Measurements from ENCODE around the gene CRISPLD2. TPM values are rescaled to one million over a fixed set of nuclear protein-coding genes. Genes with fewer than 3 reads are reported as not detected.
"Not testable (repeated sequence)": the region's sequence is repeated elsewhere in the genome, so short reads cannot be mapped to it uniquely, and the experiment has no call there.

Gene CRISPLD2
- total and polyA plus RNA-seq, 2 donors from 2014 or later = 4.8 to 108 TPM

- Histone ChIP-seq H3K36me3 (ENCODE audit: control insufficient read depth in 2 of 3, insufficient read depth in 3 of 3, low read length in 3 of 3) (no peaks in the 10 kb centered on the region), H3K9me3 (ENCODE audit: control insufficient read depth in 2 of 3, insufficient read depth in 1 of 3, low read length in 3 of 3) (no peaks in the 10 kb centered on the region), H3K27ac (ENCODE audit: low read depth in 2 of 2, low read length in 2 of 2) (no peak overlapping the region), H3K4me3 (ENCODE audit: low read length in 3 of 3) (no peak overlapping the region), H3K4me1 (ENCODE audit: control insufficient read depth in 2 of 3, insufficient read depth in 2 of 3, low read depth in 1 of 3, low read length in 3 of 3) (peaks cover 0 to 4% (median 0%) of the 10 kb centered on the region in 3 donors), H3K9ac (ENCODE audit: low read length in 3 of 3) (no peak overlapping the region), H3K27me3 (ENCODE audit: control insufficient read depth, insufficient read depth, low read length) (no peaks in the 10 kb centered on the region)
- no peak for FAIRE-seq
- no peak for TF ChIP-seq CTCF (IDR thresholded peaks at IDR 0.05; ENCODE audit: borderline replicate concordance, extremely low read depth, insufficient read depth)
- DNase-seq = no peak
- intact Hi-C loops (cut with DNase I) = no loop called here
These were observed 112.9 kb downstream of the CRISPLD2 start for GRCh38 chr16:84932681-84933080.

GRCh38 chr16:84933774-84934631 is 114.2 kb downstream of the CRISPLD2 start:
- peak in 1 of 5 donors; percentile 86 for DNase-seq
- H3K27ac ChIP-seq (ENCODE audit: low read depth in 2 of 2, low read length in 2 of 2) = no peak overlapping the region
- H3K9me3 ChIP-seq (ENCODE audit: control insufficient read depth in 2 of 3, insufficient read depth in 1 of 3, low read length in 3 of 3) = no peaks in the 10 kb centered on the region
- FAIRE-seq = no peak
- H3K4me1 ChIP-seq (ENCODE audit: control insufficient read depth in 2 of 3, insufficient read depth in 2 of 3, low read depth in 1 of 3, low read length in 3 of 3) = peaks cover 0 to 2% (median 0%) of the 10 kb centered on the region in 3 donors
- H3K4me3 ChIP-seq (ENCODE audit: low read length in 3 of 3) = no peak overlapping the region
- no peak for TF ChIP-seq CTCF (IDR thresholded peaks at IDR 0.05; ENCODE audit: borderline replicate concordance, extremely low read depth, insufficient read depth)
- intact Hi-C loops (cut with DNase I) = no loop called here
- H3K36me3 ChIP-seq (ENCODE audit: control insufficient read depth in 2 of 3, insufficient read depth in 3 of 3, low read length in 3 of 3) = no peaks in the 10 kb centered on the region
- H3K27me3 ChIP-seq (ENCODE audit: control insufficient read depth, insufficient read depth, low read length) = no peaks in the 10 kb centered on the region
- no peak overlapping the region for H3K9ac ChIP-seq (ENCODE audit: low read length in 3 of 3)

- peaks cover 0 to 2% (median 0%) of the 10 kb centered on the region in 3 donors for H3K4me1 ChIP-seq (ENCODE audit: control insufficient read depth in 2 of 3, insufficient read depth in 2 of 3, low read depth in 1 of 3, low read length in 3 of 3)
- no peaks in the 10 kb centered on the region for H3K27me3 ChIP-seq (ENCODE audit: control insufficient read depth, insufficient read depth, low read length)
- TF ChIP-seq CTCF (IDR thresholded peaks at IDR 0.05; ENCODE audit: borderline replicate concordance, extremely low read depth, insufficient read depth) = no peak
- H3K36me3 ChIP-seq (ENCODE audit: control insufficient read depth in 2 of 3, insufficient read depth in 3 of 3, low read length in 3 of 3) = no peaks in the 10 kb centered on the region
- DNase-seq = no peak
- no peak overlapping the region for H3K27ac ChIP-seq (ENCODE audit: low read depth in 2 of 2, low read length in 2 of 2)
- H3K9ac ChIP-seq (ENCODE audit: low read length in 3 of 3) = no peak overlapping the region
- FAIRE-seq = no peak
- no peak overlapping the region for H3K4me3 ChIP-seq (ENCODE audit: low read length in 3 of 3)
- H3K9me3 ChIP-seq (ENCODE audit: control insufficient read depth in 2 of 3, insufficient read depth in 1 of 3, low read length in 3 of 3) = no peaks in the 10 kb centered on the region
- intact Hi-C loops (cut with DNase I) = no loop called here
These were observed 117.6 kb downstream of the CRISPLD2 start for GRCh38 chr16:84937196-84938005.

- DNase-seq; H3K27ac ChIP-seq (ENCODE audit: low read depth in 2 of 2, low read length in 2 of 2); FAIRE-seq; H3K4me3 ChIP-seq (ENCODE audit: low read length in 3 of 3); H3K27me3 ChIP-seq (ENCODE audit: control insufficient read depth, insufficient read depth, low read length); intact Hi-C loops (cut with DNase I); H3K9ac ChIP-seq (ENCODE audit: low read length in 3 of 3); H3K36me3 ChIP-seq (ENCODE audit: control insufficient read depth in 2 of 3, insufficient read depth in 3 of 3, low read length in 3 of 3); H3K9me3 ChIP-seq (ENCODE audit: control insufficient read depth in 2 of 3, insufficient read depth in 1 of 3, low read length in 3 of 3); H3K4me1 ChIP-seq (ENCODE audit: control insufficient read depth in 2 of 3, insufficient read depth in 2 of 3, low read depth in 1 of 3, low read length in 3 of 3): not testable (repeated sequence)
These were observed 118.8 kb downstream of the CRISPLD2 start for GRCh38 chr16:84938616-84939015.

Measured in kidney (tissue), 14 donors.